ENCODE measurements around the gene SERPINI1. TPM values are rescaled to one million over a fixed set of nuclear protein-coding genes. Genes with fewer than 3 reads are reported as not detected.

Gene SERPINI1
- total RNA-seq, 1 experiment from 2014 or later, result 8.0 TPM

GRCh38 chr3:167694121-167694520, 41.4 kb upstream of the SERPINI1 start:
- intact Hi-C loops (cut with micrococcal nuclease; ENCODE audit: unreplicated experiment) (no loop called here), in situ Hi-C loops (cut with HindIII; ENCODE audit: low pct_unique_long_range_greater_than_20kb, low sequenced_read_pairs) (no loop called here)
- ChIA-PET POLR2A (no interaction called here), CTCF (no interaction called here)
- DNase-seq (ENCODE audit: low read depth, low spot score) (no peak), ATAC-seq (no peak)
- Histone ChIP-seq H3K27ac (ENCODE audit: low read length) (no peak overlapping the region), H3K27me3 (ENCODE audit: control insufficient read depth, insufficient read depth, low read length) (no peaks in the 10 kb centered on the region), H3K36me3 (ENCODE audit: control insufficient read depth, insufficient read depth, low read length) (peaks cover 27% of the 10 kb centered on the region), H3K4me1 (ENCODE audit: control insufficient read depth, insufficient read depth, low read length) (no peaks in the 10 kb centered on the region), H3K4me3 (ENCODE audit: low read depth in 2 of 2, low read length in 2 of 2) (no peak overlapping the region), H3K9me3 (ENCODE audit: control insufficient read depth, insufficient read depth, low read depth, low read length) (no peaks in the 10 kb centered on the region)
- no peak for TF ChIP-seq REST (IDR thresholded peaks at IDR 0.05; ENCODE audit: insufficient read depth in 1 of 2, low read depth in 2 of 2, low read length in 1 of 2)
- TF ChIP-seq SIN3A (IDR thresholded peaks at IDR 0.05; ENCODE audit: borderline replicate concordance, insufficient read depth, low read depth, low read length), result no peak
- TF ChIP-seq TCF7L2 (IDR thresholded peaks at IDR 0.05; ENCODE audit: low read depth, low read length), result no peak
- TF ChIP-seq, protein P1, sequence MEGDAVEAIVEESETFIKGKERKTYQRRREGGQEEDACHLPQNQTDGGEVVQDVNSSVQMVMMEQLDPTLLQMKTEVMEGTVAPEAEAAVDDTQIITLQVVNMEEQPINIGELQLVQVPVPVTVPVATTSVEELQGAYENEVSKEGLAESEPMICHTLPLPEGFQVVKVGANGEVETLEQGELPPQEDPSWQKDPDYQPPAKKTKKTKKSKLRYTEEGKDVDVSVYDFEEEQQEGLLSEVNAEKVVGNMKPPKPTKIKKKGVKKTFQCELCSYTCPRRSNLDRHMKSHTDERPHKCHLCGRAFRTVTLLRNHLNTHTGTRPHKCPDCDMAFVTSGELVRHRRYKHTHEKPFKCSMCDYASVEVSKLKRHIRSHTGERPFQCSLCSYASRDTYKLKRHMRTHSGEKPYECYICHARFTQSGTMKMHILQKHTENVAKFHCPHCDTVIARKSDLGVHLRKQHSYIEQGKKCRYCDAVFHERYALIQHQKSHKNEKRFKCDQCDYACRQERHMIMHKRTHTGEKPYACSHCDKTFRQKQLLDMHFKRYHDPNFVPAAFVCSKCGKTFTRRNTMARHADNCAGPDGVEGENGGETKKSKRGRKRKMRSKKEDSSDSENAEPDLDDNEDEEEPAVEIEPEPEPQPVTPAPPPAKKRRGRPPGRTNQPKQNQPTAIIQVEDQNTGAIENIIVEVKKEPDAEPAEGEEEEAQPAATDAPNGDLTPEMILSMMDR (IDR thresholded peaks at IDR 0.05), result no peak
- no peak for TF ChIP-seq POLR2AphosphoS5 (IDR thresholded peaks at IDR 0.05; ENCODE audit: low read depth, low read length)
- BruUV-seq (replicated peaks), result no TSS peak

DNA sequence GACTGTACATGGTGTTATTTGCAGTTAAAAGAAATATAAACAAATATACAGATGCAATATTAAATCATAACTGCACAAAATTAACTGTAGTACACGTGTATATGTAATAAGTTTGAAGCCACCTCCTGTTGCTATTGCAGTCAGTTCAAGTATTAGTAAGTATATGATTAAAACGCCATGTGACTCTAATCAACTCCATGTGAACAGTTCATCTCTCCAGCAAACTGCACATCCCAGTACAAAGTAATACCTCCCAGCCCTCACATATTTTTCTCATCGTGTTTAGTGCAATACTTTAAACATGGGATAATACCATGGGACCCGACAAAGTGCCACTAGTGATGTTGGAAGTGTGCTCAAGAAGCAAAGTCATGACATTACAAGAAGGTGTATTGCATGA, 35.5 kb upstream of the SERPINI1 start:
- ChIA-PET POLR2A (no interaction called here), CTCF (no interaction called here)
- Histone ChIP-seq H3K36me3 (ENCODE audit: control insufficient read depth, insufficient read depth, low read length) (peaks cover 30% of the 10 kb centered on the region), H3K9me3 (ENCODE audit: control insufficient read depth, insufficient read depth, low read depth, low read length) (no peaks in the 10 kb centered on the region), H3K4me1 (ENCODE audit: control insufficient read depth, insufficient read depth, low read length) (no peaks in the 10 kb centered on the region), H3K27me3 (ENCODE audit: control insufficient read depth, insufficient read depth, low read length) (no peaks in the 10 kb centered on the region), H3K27ac (ENCODE audit: low read length) (no peak overlapping the region), H3K4me3 (ENCODE audit: low read depth in 2 of 2, low read length in 2 of 2) (no peak overlapping the region)
- no TSS peak for BruUV-seq (replicated peaks)
- in situ Hi-C loops (cut with HindIII; ENCODE audit: low pct_unique_long_range_greater_than_20kb, low sequenced_read_pairs), result no loop called here
- TF ChIP-seq SIN3A (IDR thresholded peaks at IDR 0.05; ENCODE audit: borderline replicate concordance, insufficient read depth, low read depth, low read length), result no peak
- no peak for TF ChIP-seq TCF7L2 (IDR thresholded peaks at IDR 0.05; ENCODE audit: low read depth, low read length)
- no peak for TF ChIP-seq REST (IDR thresholded peaks at IDR 0.05; ENCODE audit: insufficient read depth in 1 of 2, low read depth in 2 of 2, low read length in 1 of 2)
- TF ChIP-seq, protein P1 (IDR thresholded peaks at IDR 0.05), result no peak
- no peak for TF ChIP-seq POLR2AphosphoS5 (IDR thresholded peaks at IDR 0.05; ENCODE audit: low read depth, low read length)
- intact Hi-C loops (cut with micrococcal nuclease; ENCODE audit: unreplicated experiment), result no loop called here
- DNase-seq (ENCODE audit: low read depth, low spot score), result no peak
- ATAC-seq, result no peak
